Breast epithelium (tissue), 4 donors: ENCODE measurements around the gene SGPL1. TPM values are rescaled to one million over a fixed set of nuclear protein-coding genes. Genes with fewer than 3 reads are reported as not detected.

ENCODE experiments used
- DNase-seq, 2 donors: peaks; one replicate each; pipeline ENCODE4 v3.0.0-alpha.2; 2019; ENCODE audit warnings: low spot score in 2 of 2
- H3K27ac ChIP-seq, 2 donors: fragments of 200-600 bp; sonication (generic) in 1 of 2; one replicate each; pipeline ENCODE4 v1.5.1; 2016 to 2019; ENCODE audit warnings: mild to moderate bottlenecking in 1 of 2
- H3K27me3 ChIP-seq, 2 donors: fragments of 200-600 bp; sonication (generic) in 1 of 2; one replicate each; pipeline versions ENCODE4 v1.5.1 to v1.6.0; 2017 to 2019; ENCODE audit warnings: control low read depth in 1 of 2, mild to moderate bottlenecking in 1 of 2
- H3K36me3 ChIP-seq: fragments of 200-600 bp; one replicate; pipeline ENCODE4 v1.5.1; 2019
- H3K4me1 ChIP-seq, 2 donors: fragments of 200-600 bp; sonication (generic); one replicate each; pipeline ENCODE4 v1.5.1; 2016 to 2019; ENCODE audit warnings: control low read depth in 1 of 2
- H3K4me3 ChIP-seq, 3 donors: fragments of 200-600 bp; sonication (generic); 1 replicate in 2 of 3; 2 replicates in 1 of 3; pipeline ENCODE4 v1.5.1; 2016 to 2019; ENCODE audit warnings: mild to moderate bottlenecking in 3 of 3, moderate library complexity in 2 of 3
- H3K9me3 ChIP-seq, 2 donors: fragments of 200-600 bp; sonication (generic) in 1 of 2; one replicate each; pipeline ENCODE4 v1.5.1; 2016 to 2019; ENCODE audit warnings: control low read depth in 1 of 2
- POLR2A ChIP-seq: fragments of 450-650 bp; IDR thresholded peaks from one replicate; pipeline ENCODE4 v1.6.1; 2016; ENCODE audit warnings: antibody characterized with exemption, mild to moderate bottlenecking, moderate library complexity
- POLR2AphosphoS5 ChIP-seq, 3 donors: sonication (generic); formaldehyde crosslinking; IDR thresholded peaks; one replicate each; pipeline ENCODE4 v1.6.1; 2017; ENCODE audit warnings: antibody characterized with exemption in 3 of 3
- intact Hi-C: fragments of 100-400 bp; cut with DNase I; formaldehyde crosslinking; loops from one replicate; pipeline ENCODE4 v1.15.1; 2023; ENCODE audit warnings: low total_unique reads
- total RNA-seq, 3 donors: library from RNA; depleted of rRNA; stranded (reverse); fragments of >200 nt; gene quantifications; one replicate each; pipeline ENCODE4 v1.1.0, GENCODE V29; 2016
- TF ChIP-seq, protein P1 (sequence below), 3 donors: fragments of 450-650 bp; IDR thresholded peaks; one replicate each; pipeline ENCODE4 v1.5.1; 2016 to 2017; ENCODE audit warnings: antibody characterized with exemption in 3 of 3, mild to moderate bottlenecking in 3 of 3, moderate library complexity in 3 of 3

SGPL1 gene
- total RNA-seq, 3 donors from 2014 or later, result 31.0 to 52.2 (median 36.4) TPM

DNA sequence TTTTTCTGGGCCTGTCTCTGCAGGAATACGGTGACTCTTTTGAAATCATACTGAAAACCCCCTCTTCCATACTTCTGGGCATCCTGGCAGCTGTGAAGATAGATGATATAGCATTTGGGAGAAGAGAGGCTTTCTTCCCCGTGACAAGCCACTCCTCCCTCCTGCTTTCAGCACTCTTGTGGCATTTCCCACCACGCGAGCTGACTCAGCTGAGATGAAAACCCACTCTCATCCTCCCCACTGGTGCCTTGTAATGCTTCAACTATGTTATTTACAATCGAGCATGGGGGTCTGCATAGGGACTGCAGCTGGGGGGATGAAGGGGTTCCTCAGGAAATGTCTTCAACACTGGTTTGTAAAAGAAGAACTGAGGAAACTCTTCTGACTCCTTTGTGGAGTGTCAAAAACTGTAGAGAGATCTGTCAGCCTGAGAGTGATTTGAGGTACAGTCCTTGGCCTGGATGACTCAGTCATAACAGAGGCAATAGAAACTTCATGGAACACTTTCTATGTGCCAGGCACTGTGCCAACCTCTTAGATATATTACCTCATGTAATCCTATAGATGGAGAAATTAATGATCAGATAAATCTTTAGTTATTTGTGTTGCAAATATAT, 28.8 kb upstream of the SGPL1 start:
- Histone ChIP-seq H3K9me3 (no peaks in the 10 kb centered on the region), H3K4me3 (no peak overlapping the region), H3K4me1 (no peaks in the 10 kb centered on the region), H3K27me3 (peaks cover 0 to 4% of the 10 kb centered on the region in 2 donors), H3K36me3 (no peaks in the 10 kb centered on the region), H3K27ac (no peak overlapping the region)
- no peak for DNase-seq
- intact Hi-C loops, result no loop called here
- TF ChIP-seq POLR2AphosphoS5 (IDR thresholded peaks at IDR 0.05), result no peak
- TF ChIP-seq POLR2A, result no peak
- TF ChIP-seq, protein P1, sequence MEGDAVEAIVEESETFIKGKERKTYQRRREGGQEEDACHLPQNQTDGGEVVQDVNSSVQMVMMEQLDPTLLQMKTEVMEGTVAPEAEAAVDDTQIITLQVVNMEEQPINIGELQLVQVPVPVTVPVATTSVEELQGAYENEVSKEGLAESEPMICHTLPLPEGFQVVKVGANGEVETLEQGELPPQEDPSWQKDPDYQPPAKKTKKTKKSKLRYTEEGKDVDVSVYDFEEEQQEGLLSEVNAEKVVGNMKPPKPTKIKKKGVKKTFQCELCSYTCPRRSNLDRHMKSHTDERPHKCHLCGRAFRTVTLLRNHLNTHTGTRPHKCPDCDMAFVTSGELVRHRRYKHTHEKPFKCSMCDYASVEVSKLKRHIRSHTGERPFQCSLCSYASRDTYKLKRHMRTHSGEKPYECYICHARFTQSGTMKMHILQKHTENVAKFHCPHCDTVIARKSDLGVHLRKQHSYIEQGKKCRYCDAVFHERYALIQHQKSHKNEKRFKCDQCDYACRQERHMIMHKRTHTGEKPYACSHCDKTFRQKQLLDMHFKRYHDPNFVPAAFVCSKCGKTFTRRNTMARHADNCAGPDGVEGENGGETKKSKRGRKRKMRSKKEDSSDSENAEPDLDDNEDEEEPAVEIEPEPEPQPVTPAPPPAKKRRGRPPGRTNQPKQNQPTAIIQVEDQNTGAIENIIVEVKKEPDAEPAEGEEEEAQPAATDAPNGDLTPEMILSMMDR (IDR thresholded peaks at IDR 0.05), result no peak

DNA sequence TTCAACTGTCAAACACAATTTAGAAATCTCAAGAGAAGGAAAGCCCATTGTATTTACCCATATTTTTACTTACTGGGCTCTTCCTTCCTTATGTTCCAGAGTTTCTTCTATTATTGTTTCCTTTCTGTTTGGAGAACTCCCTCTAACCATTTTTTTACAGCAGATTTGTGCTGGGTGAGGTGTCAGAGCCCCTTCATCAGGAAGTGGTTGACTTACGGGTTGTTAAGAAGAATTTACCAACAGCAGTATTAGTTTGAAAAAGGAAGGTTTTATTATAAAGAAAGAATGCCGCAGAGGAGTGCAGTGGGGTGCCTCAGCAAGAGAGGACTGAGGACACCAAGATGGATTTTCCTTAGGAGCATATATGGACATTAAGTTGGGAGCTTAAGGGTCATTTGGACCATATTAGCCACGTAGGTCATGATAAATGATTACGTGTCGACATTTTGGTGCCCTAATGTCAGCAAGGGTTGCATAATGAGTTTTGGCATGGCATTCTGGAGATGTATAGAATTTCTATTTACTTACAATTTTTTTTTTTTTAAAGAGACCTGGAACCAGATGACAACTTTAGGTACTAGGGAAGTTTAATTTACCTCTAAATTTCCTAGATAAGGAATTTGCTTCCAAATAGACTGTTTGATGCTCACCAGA, 24.2 kb upstream of the SGPL1 start:
- H3K9me3 ChIP-seq, result no peaks in the 10 kb centered on the region
- intact Hi-C loops, result loop anchor here (5.0 kb wide), 1 partner anchor 534 kb away; no protein-coding TSS in a partner anchor
- TF ChIP-seq POLR2A (no peak), POLR2AphosphoS5 (IDR thresholded peaks at IDR 0.05) (no peak)
- TF ChIP-seq, protein P1 (IDR thresholded peaks at IDR 0.05), result no peak
- H3K4me3 ChIP-seq, result no peak overlapping the region
- no peak overlapping the region for H3K27ac ChIP-seq
- H3K27me3 ChIP-seq, result no peaks in the 10 kb centered on the region
- H3K4me1 ChIP-seq, result no peaks in the 10 kb centered on the region
- DNase-seq, result no peak
- no peaks in the 10 kb centered on the region for H3K36me3 ChIP-seq

DNA sequence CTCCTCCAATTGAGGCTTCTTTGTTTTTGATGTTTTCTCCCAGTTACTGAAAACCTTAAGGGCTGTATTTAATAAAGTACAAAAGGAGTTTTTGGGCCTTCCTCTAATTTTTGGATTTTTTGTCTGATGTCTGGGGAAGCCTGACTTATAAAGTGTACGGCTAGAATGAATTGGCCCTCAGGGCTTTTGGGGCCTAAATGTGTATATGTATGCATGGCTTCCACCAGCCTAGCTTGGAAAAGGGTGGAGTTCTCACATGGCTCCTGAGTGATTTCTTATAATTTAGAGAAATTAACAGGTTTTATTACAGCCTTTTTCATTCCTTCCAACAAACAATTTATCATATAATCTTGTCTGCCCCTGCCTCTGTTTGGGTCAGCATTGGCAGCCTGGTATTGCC, 20.1 kb upstream of the SGPL1 start:
- TF ChIP-seq POLR2AphosphoS5 (IDR thresholded peaks at IDR 0.05) (no peak), POLR2A (no peak)
- Histone ChIP-seq H3K9me3 (no peaks in the 10 kb centered on the region), H3K36me3 (no peaks in the 10 kb centered on the region), H3K4me1 (no peaks in the 10 kb centered on the region), H3K4me3 (no peak overlapping the region), H3K27ac (no peak overlapping the region), H3K27me3 (no peaks in the 10 kb centered on the region)
- no peak for DNase-seq
- intact Hi-C loops, result no loop called here

DNA sequence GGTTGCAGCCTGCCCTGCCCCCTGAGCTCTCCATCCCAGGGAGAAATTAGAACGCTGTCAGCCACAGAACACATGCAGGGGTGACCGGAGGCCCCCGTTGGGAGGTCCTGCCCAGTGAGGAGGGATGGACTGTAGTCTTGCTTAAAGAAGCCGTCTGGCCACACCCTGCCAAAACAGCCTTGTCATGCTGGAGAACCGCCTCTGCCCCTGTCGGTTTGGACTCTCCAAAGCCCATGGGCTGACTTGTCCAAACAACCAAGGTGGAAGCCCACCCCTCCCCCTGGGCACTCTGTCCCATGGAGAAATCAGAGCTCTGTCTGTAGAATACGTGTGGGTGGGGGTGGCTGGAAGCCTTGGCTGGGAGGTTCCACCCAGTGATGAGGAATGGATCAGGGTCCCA, 17.9 kb upstream of the SGPL1 start:
- no peaks in the 10 kb centered on the region for H3K27me3 ChIP-seq
- intact Hi-C loops, result no loop called here
- DNase-seq, result no peak
- no peak overlapping the region for H3K27ac ChIP-seq
- no peaks in the 10 kb centered on the region for H3K4me1 ChIP-seq
- H3K9me3 ChIP-seq, result no peaks in the 10 kb centered on the region
- no peaks in the 10 kb centered on the region for H3K36me3 ChIP-seq
- H3K4me3 ChIP-seq, result no peak overlapping the region
- TF ChIP-seq POLR2AphosphoS5 (IDR thresholded peaks at IDR 0.05), result no peak
- TF ChIP-seq, protein P1 (IDR thresholded peaks at IDR 0.05), result no peak
- TF ChIP-seq POLR2A, result no peak

DNA sequence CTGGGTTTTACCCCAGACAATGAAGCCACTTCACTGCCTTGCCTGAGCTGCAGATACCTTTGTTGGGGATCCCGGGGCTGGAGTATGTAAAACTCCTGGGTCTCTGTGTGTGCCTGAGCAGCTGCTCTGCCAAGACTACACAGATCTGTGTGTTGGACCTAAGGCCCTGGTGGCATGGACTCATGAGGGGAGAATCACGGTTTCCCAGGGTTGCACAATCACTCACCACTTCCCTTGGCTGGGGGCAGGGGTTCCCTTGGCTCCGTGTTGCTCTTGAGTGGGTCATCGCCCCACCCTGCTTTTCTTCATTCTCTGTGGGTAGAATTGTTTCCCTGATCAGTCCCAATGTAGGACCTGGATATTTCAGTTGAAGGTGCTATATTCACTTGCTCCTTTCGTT, 16.6 kb upstream of the SGPL1 start:
- H3K4me1 ChIP-seq, result no peaks in the 10 kb centered on the region
- H3K36me3 ChIP-seq, result no peaks in the 10 kb centered on the region
- TF ChIP-seq POLR2AphosphoS5 (IDR thresholded peaks at IDR 0.05), result no peak
- TF ChIP-seq POLR2A, result no peak
- no peak overlapping the region for H3K4me3 ChIP-seq
- H3K9me3 ChIP-seq, result no peaks in the 10 kb centered on the region
- intact Hi-C loops, result no loop called here
- no peak overlapping the region for H3K27ac ChIP-seq
- no peaks in the 10 kb centered on the region for H3K27me3 ChIP-seq
- DNase-seq, result no peak

DNA sequence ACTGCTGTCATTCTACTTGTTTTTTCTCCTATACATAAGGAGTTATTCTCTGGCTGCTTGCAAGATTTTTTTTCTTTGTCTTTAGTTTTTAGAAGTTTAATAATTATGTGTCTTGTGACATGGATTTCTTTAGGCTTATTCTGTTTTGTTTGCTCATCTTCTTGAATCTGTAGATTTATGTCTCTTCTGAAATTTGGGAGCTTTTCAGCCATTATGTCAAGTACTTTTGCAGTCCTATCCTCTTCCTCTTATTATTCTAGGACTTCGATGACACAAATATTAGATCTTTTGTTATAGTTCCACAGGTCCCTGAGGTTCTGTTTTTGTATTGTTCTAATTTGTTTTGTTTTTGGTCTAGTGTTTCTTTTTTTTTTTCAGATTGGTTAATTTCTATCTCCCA, 13.9 kb upstream of the SGPL1 start:
- intact Hi-C loops, result loop anchor here (5.0 kb wide), 1 partner anchor 650 kb away; no protein-coding TSS in a partner anchor
- no peaks in the 10 kb centered on the region for H3K27me3 ChIP-seq
- TF ChIP-seq, protein P1 (IDR thresholded peaks at IDR 0.05), result no peak
- TF ChIP-seq POLR2AphosphoS5 (IDR thresholded peaks at IDR 0.05) (no peak), POLR2A (no peak)
- H3K4me1 ChIP-seq, result no peaks in the 10 kb centered on the region
- H3K27ac ChIP-seq, result no peak overlapping the region
- DNase-seq, result no peak
- H3K9me3 ChIP-seq, result no peaks in the 10 kb centered on the region
- H3K36me3 ChIP-seq, result no peaks in the 10 kb centered on the region
- no peak overlapping the region for H3K4me3 ChIP-seq
